ENCODE data around the gene CAMTA1. TPM values are rescaled to one million over a fixed set of nuclear protein-coding genes. Genes with fewer than 3 reads are reported as not detected.
"Not testable (repeated sequence)": the region's sequence is repeated elsewhere in the genome, so short reads cannot be mapped to it uniquely, and the experiment has no call there.

The CAMTA1 gene
- total RNA-seq, 1 donor from 2014 or later: 67.9 TPM

GRCh38 chr1:6807782-6808181, 22.5 kb downstream of the CAMTA1 start:
- DNase-seq (ENCODE audit: low spot score): peak; percentile 57

- no peak for DNase-seq (ENCODE audit: low spot score)
These were observed 24.2 kb downstream of the CAMTA1 start for GRCh38 chr1:6809461-6809860.

- not testable (repeated sequence) for DNase-seq (ENCODE audit: low spot score)
These were observed 25.0 kb downstream of the CAMTA1 start for GRCh38 chr1:6810146-6810734.

- DNase-seq (ENCODE audit: low spot score): no peak
These were observed 26.3 kb downstream of the CAMTA1 start for GRCh38 chr1:6811583-6811982.

GRCh38 chr1:6813165-6813564, 27.9 kb downstream of the CAMTA1 start:
- DNase-seq (ENCODE audit: low spot score): no peak

GRCh38 chr1:6815726-6816125, 30.5 kb downstream of the CAMTA1 start:
- DNase-seq (ENCODE audit: low spot score): no peak

- no peak for DNase-seq (ENCODE audit: low spot score)
These were observed 34.2 kb downstream of the CAMTA1 start for GRCh38 chr1:6819246-6820040.

GRCh38 chr1:6820899-6821298, 35.6 kb downstream of the CAMTA1 start:
- no peak for DNase-seq (ENCODE audit: low spot score)

- peak; percentile 25 for DNase-seq (ENCODE audit: low spot score)
These were observed 37.5 kb downstream of the CAMTA1 start for GRCh38 chr1:6822530-6823359.

- no peak for DNase-seq (ENCODE audit: low spot score)
These were observed 38.5 kb downstream of the CAMTA1 start for GRCh38 chr1:6823793-6824192.

GRCh38 chr1:6824665-6825368, 39.6 kb downstream of the CAMTA1 start:
- DNase-seq (ENCODE audit: low spot score): no peak

GRCh38 chr1:6825828-6826227, 40.6 kb downstream of the CAMTA1 start:
- DNase-seq (ENCODE audit: low spot score): no peak

- DNase-seq (ENCODE audit: low spot score): no peak
These were observed 41.8 kb downstream of the CAMTA1 start for GRCh38 chr1:6827079-6827478.

GRCh38 chr1:6827630-6828165, 42.4 kb downstream of the CAMTA1 start:
- no peak for DNase-seq (ENCODE audit: low spot score)

GRCh38 chr1:6831366-6831765, 46.1 kb downstream of the CAMTA1 start:
- DNase-seq (ENCODE audit: low spot score): no peak

GRCh38 chr1:6832006-6832405, 46.8 kb downstream of the CAMTA1 start:
- DNase-seq (ENCODE audit: low spot score): not testable (repeated sequence)

GRCh38 chr1:6832531-6833188, 47.4 kb downstream of the CAMTA1 start:
- no peak for DNase-seq (ENCODE audit: low spot score)

GRCh38 chr1:6833804-6834203, 48.5 kb downstream of the CAMTA1 start:
- no peak for DNase-seq (ENCODE audit: low spot score)

- no peak for DNase-seq (ENCODE audit: low spot score)
These were observed 49.1 kb downstream of the CAMTA1 start for GRCh38 chr1:6834366-6834765.

GRCh38 chr1:6835139-6835538, 49.9 kb downstream of the CAMTA1 start:
- DNase-seq (ENCODE audit: low spot score): no peak

- no peak for DNase-seq (ENCODE audit: low spot score)
These were observed 57.0 kb downstream of the CAMTA1 start for GRCh38 chr1:6842301-6842700.

Data from mucosa of gallbladder (tissue), 1 donor.